ENCODE results near the gene URB2.
"Not testable (repeated sequence)": the region's sequence is repeated elsewhere in the genome, so short reads cannot be mapped to it uniquely, and the experiment has no call there.

DNA sequence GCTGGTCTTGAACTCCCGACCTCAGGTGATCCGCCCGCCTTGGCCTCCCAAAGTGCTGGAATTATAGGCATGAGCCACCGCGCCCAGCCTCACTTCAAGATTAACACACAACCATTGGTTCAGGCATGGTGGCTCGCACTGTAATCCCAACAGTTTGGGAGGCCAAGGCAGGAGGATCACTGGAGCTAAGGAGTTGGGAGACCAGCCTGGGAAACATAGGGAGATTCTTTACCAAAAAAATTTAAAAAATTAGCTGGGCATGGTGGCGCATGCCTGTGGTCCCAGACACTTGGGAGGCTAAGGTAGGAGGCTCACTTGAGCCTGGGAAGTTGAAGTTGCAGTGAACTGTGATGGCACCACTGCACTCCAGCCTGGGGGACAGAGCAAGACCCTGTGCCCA is 30.2 kb upstream of the URB2 start:
- TF ChIP-seq, protein P1, sequence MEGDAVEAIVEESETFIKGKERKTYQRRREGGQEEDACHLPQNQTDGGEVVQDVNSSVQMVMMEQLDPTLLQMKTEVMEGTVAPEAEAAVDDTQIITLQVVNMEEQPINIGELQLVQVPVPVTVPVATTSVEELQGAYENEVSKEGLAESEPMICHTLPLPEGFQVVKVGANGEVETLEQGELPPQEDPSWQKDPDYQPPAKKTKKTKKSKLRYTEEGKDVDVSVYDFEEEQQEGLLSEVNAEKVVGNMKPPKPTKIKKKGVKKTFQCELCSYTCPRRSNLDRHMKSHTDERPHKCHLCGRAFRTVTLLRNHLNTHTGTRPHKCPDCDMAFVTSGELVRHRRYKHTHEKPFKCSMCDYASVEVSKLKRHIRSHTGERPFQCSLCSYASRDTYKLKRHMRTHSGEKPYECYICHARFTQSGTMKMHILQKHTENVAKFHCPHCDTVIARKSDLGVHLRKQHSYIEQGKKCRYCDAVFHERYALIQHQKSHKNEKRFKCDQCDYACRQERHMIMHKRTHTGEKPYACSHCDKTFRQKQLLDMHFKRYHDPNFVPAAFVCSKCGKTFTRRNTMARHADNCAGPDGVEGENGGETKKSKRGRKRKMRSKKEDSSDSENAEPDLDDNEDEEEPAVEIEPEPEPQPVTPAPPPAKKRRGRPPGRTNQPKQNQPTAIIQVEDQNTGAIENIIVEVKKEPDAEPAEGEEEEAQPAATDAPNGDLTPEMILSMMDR (IDR thresholded peaks at IDR 0.05): not testable (repeated sequence)
- TF ChIP-seq EP300 (IDR thresholded peaks at IDR 0.05): not testable (repeated sequence)

All from esophagus muscularis mucosa (tissue), 3 donors.